T-helper 17 cell (primary cell): Measurements from ENCODE around the gene MARS2. TPM values are rescaled to one million over a fixed set of nuclear protein-coding genes. Genes with fewer than 3 reads are reported as not detected.
"Not testable (repeated sequence)": the region's sequence is repeated elsewhere in the genome, so short reads cannot be mapped to it uniquely, and the experiment has no call there.

Experiments used
- ATAC-seq: fragments of 150-1000 bp; cut with Tn5 transposase; 2 replicates; pipeline ENCODE4 v1.10.0; 2021; ENCODE audit warnings: mild to moderate bottlenecking, moderate library complexity
- DNase-seq, 3 donors: peaks; one replicate each; pipeline versions ENCODE4 v3.0.0 to v3.0.0-alpha.2; 2020 to 2021
- H3K9me3 ChIP-seq: one replicate; pipeline ENCODE4 v1.7.0; 2013; ENCODE audit warnings: low read length, mild to moderate bottlenecking; ENCODE audit not compliant: control insufficient read depth, poor library complexity, severe bottlenecking
- H3K27ac Mint-ChIP-seq: one replicate; pipeline ENCODE4 v1.8.0; 2022; ENCODE audit warnings: mild to moderate bottlenecking, moderate library complexity, mixed read lengths
- H3K27me3 Mint-ChIP-seq: one replicate; pipeline ENCODE4 v1.8.0; 2022; ENCODE audit warnings: mixed read lengths
- H3K36me3 Mint-ChIP-seq: one replicate; pipeline ENCODE4 v1.8.0; 2022; ENCODE audit warnings: low read depth, mixed read lengths
- H3K4me1 Mint-ChIP-seq: one replicate; pipeline ENCODE4 v1.8.0; 2022; ENCODE audit warnings: mild to moderate bottlenecking, mixed read lengths
- H3K4me3 Mint-ChIP-seq: one replicate; pipeline ENCODE4 v1.8.0; 2022; ENCODE audit warnings: mild to moderate bottlenecking, moderate library complexity, mixed read lengths
- total RNA-seq, 4 donors: library from RNA in 2 of 4; stranded (reverse) in 2 of 4; gene quantifications; one replicate each; pipeline ENCODE4 v1.2.3 and lab custom pipeline; 2022 to 2026

Gene MARS2
- total RNA-seq, 2 donors from 2014 or later: 9.0 to 10.5 TPM

GRCh38 chr2:197677056-197677455, 28.1 kb upstream of the MARS2 start:
- H3K27me3 Mint-ChIP-seq: peaks cover 28% of the 10 kb centered on the region
- no peak overlapping the region for H3K27ac Mint-ChIP-seq
- ATAC-seq (no peak), DNase-seq (no peak)
- H3K36me3 Mint-ChIP-seq: no peaks in the 10 kb centered on the region
- peaks cover 2% of the 10 kb centered on the region for H3K4me1 Mint-ChIP-seq
- H3K4me3 Mint-ChIP-seq: no peak overlapping the region
- H3K9me3 ChIP-seq: no peaks in the 10 kb centered on the region

GRCh38 chr2:197677483-197677882, 27.7 kb upstream of the MARS2 start:
- no peak overlapping the region for H3K27ac Mint-ChIP-seq
- ATAC-seq: no peak
- DNase-seq: no peak
- peaks cover 2% of the 10 kb centered on the region for H3K4me1 Mint-ChIP-seq
- H3K36me3 Mint-ChIP-seq: no peaks in the 10 kb centered on the region
- H3K27me3 Mint-ChIP-seq: peaks cover 24% of the 10 kb centered on the region
- no peak overlapping the region for H3K4me3 Mint-ChIP-seq
- no peaks in the 10 kb centered on the region for H3K9me3 ChIP-seq

- not testable (repeated sequence) for DNase-seq, H3K27ac Mint-ChIP-seq, H3K9me3 ChIP-seq, H3K27me3 Mint-ChIP-seq, ATAC-seq, H3K4me3 Mint-ChIP-seq, H3K36me3 Mint-ChIP-seq
- H3K4me1 Mint-ChIP-seq: peaks cover 14% of the 10 kb centered on the region
Measured at GRCh38 chr2:197695206-197695605, 10.0 kb upstream of the MARS2 start.

GRCh38 chr2:197695971-197696370, 9.2 kb upstream of the MARS2 start:
- H3K27ac Mint-ChIP-seq, H3K9me3 ChIP-seq, H3K27me3 Mint-ChIP-seq, DNase-seq, ATAC-seq, H3K4me3 Mint-ChIP-seq, H3K36me3 Mint-ChIP-seq: not testable (repeated sequence)
- peaks cover 15% of the 10 kb centered on the region for H3K4me1 Mint-ChIP-seq

GRCh38 chr2:197696571-197696970, 8.6 kb upstream of the MARS2 start:
- ATAC-seq, H3K4me3 Mint-ChIP-seq, H3K9me3 ChIP-seq, H3K27me3 Mint-ChIP-seq, DNase-seq, H3K27ac Mint-ChIP-seq, H3K36me3 Mint-ChIP-seq: not testable (repeated sequence)
- peaks cover 16% of the 10 kb centered on the region for H3K4me1 Mint-ChIP-seq

GRCh38 chr2:197699724-197700123, 5.4 kb upstream of the MARS2 start:
- H3K27ac Mint-ChIP-seq, H3K9me3 ChIP-seq, H3K27me3 Mint-ChIP-seq, DNase-seq, ATAC-seq, H3K4me3 Mint-ChIP-seq: not testable (repeated sequence)
- peaks cover 16% of the 10 kb centered on the region for H3K4me1 Mint-ChIP-seq
- peaks cover 12% of the 10 kb centered on the region for H3K36me3 Mint-ChIP-seq

GRCh38 chr2:197700960-197701359, 4.2 kb upstream of the MARS2 start:
- Mint-ChIP-seq H3K36me3 (peaks cover 12% of the 10 kb centered on the region), H3K4me1 (peaks cover 19% of the 10 kb centered on the region), H3K4me3 (no peak overlapping the region), H3K27me3 (peaks cover 5% of the 10 kb centered on the region), H3K27ac (peak overlapping the region; percentile 2)
- no peaks in the 10 kb centered on the region for H3K9me3 ChIP-seq
- DNase-seq (no peak), ATAC-seq (no peak)

GRCh38 chr2:197704434-197705120, 592 bp upstream of the MARS2 start:
- no peaks in the 10 kb centered on the region for H3K9me3 ChIP-seq
- peaks cover 8% of the 10 kb centered on the region for H3K36me3 Mint-ChIP-seq
- DNase-seq: no peak
- H3K27ac Mint-ChIP-seq: peak overlapping the region; percentile 97
- peaks cover 5% of the 10 kb centered on the region for H3K27me3 Mint-ChIP-seq
- H3K4me1 Mint-ChIP-seq: peaks cover 36% of the 10 kb centered on the region
- H3K4me3 Mint-ChIP-seq: peak overlapping the region; percentile 96
- ATAC-seq: peak; percentile 62

- no peak for ATAC-seq
- H3K9me3 ChIP-seq: no peaks in the 10 kb centered on the region
- H3K36me3 Mint-ChIP-seq: peaks cover 5% of the 10 kb centered on the region
- H3K27ac Mint-ChIP-seq: peak overlapping the region; percentile 97
- DNase-seq: no peak
- peaks cover 40% of the 10 kb centered on the region for H3K4me1 Mint-ChIP-seq
- peak overlapping the region; percentile 96 for H3K4me3 Mint-ChIP-seq
- peaks cover 3% of the 10 kb centered on the region for H3K27me3 Mint-ChIP-seq
Measured at GRCh38 chr2:197705912-197706838, 1.0 kb downstream of the MARS2 start.

GRCh38 chr2:197706839-197707207, 1.7 kb downstream of the MARS2 start:
- DNase-seq: no peak
- peak overlapping the region; percentile 96 for H3K4me3 Mint-ChIP-seq
- H3K27ac Mint-ChIP-seq: peak overlapping the region; percentile 97
- H3K36me3 Mint-ChIP-seq: peaks cover 5% of the 10 kb centered on the region
- peaks cover 40% of the 10 kb centered on the region for H3K4me1 Mint-ChIP-seq
- H3K27me3 Mint-ChIP-seq: no peaks in the 10 kb centered on the region
- no peak for ATAC-seq
- H3K9me3 ChIP-seq: no peaks in the 10 kb centered on the region

- no peaks in the 10 kb centered on the region for H3K9me3 ChIP-seq
- no peak for ATAC-seq
- Mint-ChIP-seq H3K36me3 (peaks cover 3% of the 10 kb centered on the region), H3K27me3 (no peaks in the 10 kb centered on the region), H3K4me1 (peaks cover 40% of the 10 kb centered on the region), H3K4me3 (peak overlapping the region; percentile 96), H3K27ac (no peak overlapping the region)
- no peak for DNase-seq
Measured at GRCh38 chr2:197707316-197708213, 2.4 kb downstream of the MARS2 start.

GRCh38 chr2:197708331-197708730, 3.2 kb downstream of the MARS2 start:
- Mint-ChIP-seq H3K4me3 (peak overlapping the region; percentile 69), H3K27ac (no peak overlapping the region), H3K36me3 (peaks cover 5% of the 10 kb centered on the region), H3K27me3 (no peaks in the 10 kb centered on the region), H3K4me1 (peaks cover 40% of the 10 kb centered on the region)
- no peaks in the 10 kb centered on the region for H3K9me3 ChIP-seq
- DNase-seq: no peak
- ATAC-seq: no peak

- Mint-ChIP-seq H3K4me3 (peak overlapping the region; percentile 1), H3K4me1 (peaks cover 42% of the 10 kb centered on the region)
- not testable (repeated sequence) for H3K27ac Mint-ChIP-seq, H3K27me3 Mint-ChIP-seq, ATAC-seq, DNase-seq, H3K9me3 ChIP-seq, H3K36me3 Mint-ChIP-seq
Measured at GRCh38 chr2:197709140-197709539, 4.0 kb downstream of the MARS2 start.
